ENCODE results near the gene CCL25. TPM values are rescaled to one million over a fixed set of nuclear protein-coding genes. Genes with fewer than 3 reads are reported as not detected.
A peak's percentile ranks its signal among the peaks of the same experiment; 100 is the strongest.

CCL25 gene
- total RNA-seq, 2 donors from 2014 or later: not detected

DNA sequence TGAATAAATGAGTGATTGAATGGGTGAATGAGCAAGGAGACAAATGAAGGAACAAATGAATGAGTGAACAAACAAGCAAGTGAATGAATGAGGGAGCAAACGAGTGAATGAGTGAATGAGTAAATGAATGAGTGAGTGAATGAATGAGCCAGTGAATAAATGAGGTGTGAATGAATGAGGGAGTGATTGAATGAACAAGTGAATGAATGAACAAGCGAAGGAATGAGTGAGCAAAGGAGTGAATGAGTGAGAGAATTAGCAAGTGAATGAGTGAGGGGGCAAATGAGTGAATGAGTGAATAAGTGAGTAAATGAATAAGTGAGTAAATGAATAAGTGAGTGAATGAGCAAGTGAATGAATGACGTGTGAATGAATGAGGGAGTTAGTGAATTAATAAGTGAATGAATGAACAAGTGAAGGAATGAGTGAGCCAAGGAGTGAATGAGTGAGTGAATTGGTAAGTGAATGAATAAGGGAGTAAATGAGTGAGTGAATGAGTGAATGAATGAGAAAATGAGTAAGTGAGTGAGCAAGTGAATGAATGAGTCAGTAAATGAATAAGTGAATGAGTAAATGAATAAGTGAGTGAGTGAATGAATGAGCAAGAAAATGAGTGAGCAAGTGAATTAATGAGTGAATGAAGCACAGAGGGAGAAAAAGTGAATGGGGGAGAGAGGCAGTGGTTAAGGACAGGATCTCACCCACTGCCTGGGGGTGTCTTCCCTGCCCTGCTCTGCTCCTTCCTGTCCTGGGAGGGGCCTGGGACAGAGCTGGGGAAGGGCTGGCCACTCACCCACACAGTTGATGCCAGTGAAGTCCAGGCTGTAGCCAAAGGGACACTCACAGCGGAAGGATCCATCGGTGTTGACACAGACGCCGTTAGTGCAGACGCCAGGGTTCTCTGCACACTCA, 36.4 kb downstream of the CCL25 start:
- 93 to 94% methylated on average over 7 to 8 of the region's 8 CpGs for WGBS, 2 experiments (ENCODE audit: insufficient coverage in 1 of 2, insufficient read length in 1 of 2)
- Mint-ChIP-seq H3K27ac (no peak overlapping the region), H3K4me1 (no peaks in the 10 kb centered on the region), H3K27me3 (ENCODE audit: insufficient read depth) (no peaks in the 10 kb centered on the region), H3K4me3 (no peak overlapping the region), H3K9me3 (peaks cover 10% of the 10 kb centered on the region), H3K36me3 (ENCODE audit: low read depth) (peaks cover 23% of the 10 kb centered on the region)
- no peak for TF ChIP-seq CTCF (conservative IDR thresholded peaks at IDR 0.05)
- H3K9me3 ChIP-seq (ENCODE audit: control insufficient read depth, low read length): peaks cover 25% of the 10 kb centered on the region
- no peak for DNase-seq
- H3K4me3 ChIP-seq (ENCODE audit: low read length): no peak overlapping the region
- H3K27me3 ChIP-seq (ENCODE audit: control insufficient read depth, insufficient read depth, low read length, poor library complexity, severe bottlenecking): no peaks in the 10 kb centered on the region
- no peak overlapping the region for H3K9ac ChIP-seq (ENCODE audit: extremely low read depth, low read length, poor library complexity, severe bottlenecking)
- no peak overlapping the region for H3K27ac ChIP-seq (ENCODE audit: low read depth, low read length)
- H3K36me3 ChIP-seq (ENCODE audit: control insufficient read depth, insufficient read depth, low read length): peaks cover 67% of the 10 kb centered on the region
- H3K4me1 ChIP-seq (ENCODE audit: control insufficient read depth, insufficient read depth, low read length): no peaks in the 10 kb centered on the region

GRCh38 chr19:8089664-8090601, 37.4 kb downstream of the CCL25 start:
- Histone ChIP-seq H3K9me3 (ENCODE audit: control insufficient read depth, low read length) (peaks cover 33% of the 10 kb centered on the region), H3K4me1 (ENCODE audit: control insufficient read depth, insufficient read depth, low read length) (no peaks in the 10 kb centered on the region), H3K36me3 (ENCODE audit: control insufficient read depth, insufficient read depth, low read length) (peaks cover 72% of the 10 kb centered on the region), H3K27me3 (ENCODE audit: control insufficient read depth, insufficient read depth, low read length, poor library complexity, severe bottlenecking) (no peaks in the 10 kb centered on the region), H3K27ac (ENCODE audit: low read depth, low read length) (no peak overlapping the region), H3K4me3 (ENCODE audit: low read length) (no peak overlapping the region), H3K9ac (ENCODE audit: extremely low read depth, low read length, poor library complexity, severe bottlenecking) (no peak overlapping the region)
- Mint-ChIP-seq H3K4me3 (no peak overlapping the region), H3K27me3 (ENCODE audit: insufficient read depth) (no peaks in the 10 kb centered on the region), H3K27ac (no peak overlapping the region), H3K9me3 (peaks cover 17% of the 10 kb centered on the region), H3K36me3 (ENCODE audit: low read depth) (peaks cover 28% of the 10 kb centered on the region), H3K4me1 (no peaks in the 10 kb centered on the region)
- WGBS, 2 experiments (ENCODE audit: insufficient coverage in 1 of 2, insufficient read length in 1 of 2): 92% methylated on average over 6 to 19 of the region's 19 CpGs
- peak; percentile 63 for DNase-seq
- no peak for TF ChIP-seq CTCF (conservative IDR thresholded peaks at IDR 0.05)

GRCh38 chr19:8090950-8091349, 38.4 kb downstream of the CCL25 start:
- Mint-ChIP-seq H3K36me3 (ENCODE audit: low read depth) (peaks cover 31% of the 10 kb centered on the region), H3K27me3 (ENCODE audit: insufficient read depth) (no peaks in the 10 kb centered on the region), H3K9me3 (peaks cover 28% of the 10 kb centered on the region), H3K4me3 (no peak overlapping the region), H3K27ac (no peak overlapping the region), H3K4me1 (no peaks in the 10 kb centered on the region)
- DNase-seq: no peak
- no peak overlapping the region for H3K9ac ChIP-seq (ENCODE audit: extremely low read depth, low read length, poor library complexity, severe bottlenecking)
- TF ChIP-seq CTCF (conservative IDR thresholded peaks at IDR 0.05): no peak
- H3K9me3 ChIP-seq (ENCODE audit: control insufficient read depth, low read length): peaks cover 43% of the 10 kb centered on the region
- H3K27ac ChIP-seq (ENCODE audit: low read depth, low read length): no peak overlapping the region
- H3K4me3 ChIP-seq (ENCODE audit: low read length): no peak overlapping the region
- peaks cover 77% of the 10 kb centered on the region for H3K36me3 ChIP-seq (ENCODE audit: control insufficient read depth, insufficient read depth, low read length)
- no peaks in the 10 kb centered on the region for H3K4me1 ChIP-seq (ENCODE audit: control insufficient read depth, insufficient read depth, low read length)
- no peaks in the 10 kb centered on the region for H3K27me3 ChIP-seq (ENCODE audit: control insufficient read depth, insufficient read depth, low read length, poor library complexity, severe bottlenecking)
- WGBS, 2 experiments (ENCODE audit: insufficient coverage in 1 of 2, insufficient read length in 1 of 2): 86 to 97% methylated on average over 1 to 2 of the region's 2 CpGs

Measured in endodermal cell (in vitro differentiated cells).